GM23248 (cell line): ENCODE data around the gene PIK3R5.

Experiments
- EZH2 ChIP-seq: fragments of 200-600 bp; sonication (generic); IDR thresholded peaks from 2 replicates; pipeline ENCODE4 v1.6.1; 2018; ENCODE audit warnings: antibody characterized with exemption, mild to moderate bottlenecking; ENCODE audit not compliant: insufficient read depth, poor library complexity, severe bottlenecking
- EZH2phosphoT487 ChIP-seq: fragments of 200-600 bp; sonication (generic); IDR thresholded peaks from 2 replicates; pipeline ENCODE4 v1.6.1; 2018; ENCODE audit warnings: antibody characterized with exemption, moderate library complexity, mild to moderate bottlenecking, low read depth; ENCODE audit not compliant: insufficient read depth

DNA sequence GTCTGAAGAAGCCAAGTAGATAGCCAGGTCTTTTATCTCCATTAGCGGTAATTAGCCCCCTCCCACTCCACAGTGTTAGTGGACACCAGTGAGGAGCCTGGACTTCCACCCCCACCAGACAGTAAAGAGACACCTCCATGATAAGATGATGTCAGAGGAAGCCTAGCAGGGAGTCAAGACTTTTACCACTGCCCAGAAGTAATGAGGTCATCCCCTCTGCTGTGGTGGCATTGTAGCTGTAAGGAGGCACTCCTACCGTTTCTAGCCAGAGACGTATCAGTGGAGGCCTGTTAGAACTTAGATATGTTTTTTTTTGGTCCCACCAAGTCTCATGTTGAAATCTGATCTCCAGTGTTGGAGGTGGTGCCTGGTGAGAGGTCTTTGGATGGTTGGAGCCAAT, 38.1 kb downstream of the PIK3R5 start:
- TF ChIP-seq EZH2phosphoT487: no peak
- no peak for TF ChIP-seq EZH2
